ENCODE results near the gene SCYGR2. TPM values are rescaled to one million over a fixed set of nuclear protein-coding genes. Genes with fewer than 3 reads are reported as not detected.
A peak's percentile ranks its signal among the peaks of the same experiment; 100 is the strongest.

SCYGR2 gene
- total and polyA plus RNA-seq, 2 of the 8 experiments (the other 6 are each of a cell fraction or from before 2014, with no cell fraction given) = not detected

DNA sequence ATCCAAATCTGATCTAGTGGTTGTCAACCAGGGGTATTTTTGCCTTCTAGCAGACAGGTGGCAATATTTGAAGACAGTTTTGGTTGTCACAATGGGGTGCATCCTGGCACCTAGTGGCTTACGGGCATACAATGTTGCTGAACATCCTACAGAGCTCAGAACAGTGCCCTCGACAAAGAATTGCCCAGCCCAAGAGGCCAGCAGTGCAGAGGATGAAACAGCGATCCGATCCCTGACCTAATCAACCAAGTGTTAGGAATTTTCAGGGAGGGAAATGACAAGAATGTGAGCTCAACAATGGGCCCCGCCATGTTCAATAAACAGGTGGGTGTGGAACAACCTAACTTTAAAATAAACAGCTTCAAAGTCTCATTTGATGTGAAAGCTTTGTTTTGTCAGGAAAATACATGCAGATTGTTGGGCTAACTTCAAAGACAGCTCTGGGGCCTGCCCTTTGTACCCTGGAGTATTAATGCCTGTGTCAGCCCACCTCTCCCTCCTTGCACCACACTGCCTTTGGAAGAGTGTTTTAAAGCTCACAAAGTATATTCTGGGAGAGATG is 45.4 kb downstream of the SCYGR2 start:
- Histone ChIP-seq H3K18ac (ENCODE audit: extremely low read depth, low read length) (no peak overlapping the region), H3K4me3 (ENCODE audit: extremely low read depth in 1 of 4, insufficient read depth in 2 of 4, low read depth in 3 of 4, low read length in 4 of 4) (no peak overlapping the region), H2AK5ac (ENCODE audit: low read depth, low read length) (no peak overlapping the region), H3K4me2 (ENCODE audit: insufficient read depth in 1 of 2, low read depth in 2 of 2, low read length in 2 of 2) (no peak overlapping the region), H4K8ac (ENCODE audit: extremely low read depth, insufficient read depth, low read length) (no peak overlapping the region), H3K23me2 (ENCODE audit: low read depth, low read length) (no peaks in the 10 kb centered on the region), H2AFZ (ENCODE audit: low read length) (no peak overlapping the region), H4K20me1 (replicated peaks in 1 of 2; ENCODE audit: control insufficient read depth in 1 of 2, insufficient read depth in 2 of 2, low read length in 2 of 2) (no peaks in the 10 kb centered on the region), H3K79me1 (ENCODE audit: low read depth, low read length) (no peaks in the 10 kb centered on the region), H4K91ac (replicated peaks; ENCODE audit: insufficient read length, low read length) (no peak overlapping the region), H3K27me3 (replicated peaks in 1 of 4; ENCODE audit: control insufficient read depth in 3 of 4, extremely low read depth in 1 of 4, insufficient read depth in 3 of 4, low read length in 3 of 4) (no peaks in the 10 kb centered on the region), H2BK20ac (ENCODE audit: low read length) (no peak overlapping the region), H3K14ac (ENCODE audit: insufficient read length) (no peak overlapping the region), H3K4ac (replicated peaks; ENCODE audit: insufficient read length, low read depth, low read length) (no peak overlapping the region), H3K56ac (replicated peaks; ENCODE audit: insufficient read length, low read depth, low read length) (no peak overlapping the region), H3K9ac (replicated peaks in 1 of 4; ENCODE audit: extremely low read depth in 1 of 4, low read depth in 3 of 4, low read length in 3 of 4) (no peak overlapping the region), H3K4me1 (replicated peaks in 1 of 4; ENCODE audit: control insufficient read depth in 3 of 4, insufficient read depth in 4 of 4, low read length in 3 of 4) (peaks cover 0 to 3% (median 0%) of the 10 kb centered on the region in 4 experiments; a peak in 1 of 7 replicates), H3K9me3 (ENCODE audit: insufficient read depth in 2 of 2, low read depth in 1 of 2, low read length in 1 of 2) (no peaks in the 10 kb centered on the region), H3K36me3 (ENCODE audit: control insufficient read depth in 2 of 4, insufficient read depth in 4 of 4, low read length in 3 of 4) (no peaks in the 10 kb centered on the region), H2BK12ac (ENCODE audit: low read depth, low read length) (no peak overlapping the region), H2BK5ac (ENCODE audit: low read depth, low read length) (no peak overlapping the region), H3K23ac (ENCODE audit: insufficient read length) (no peak overlapping the region), H2BK120ac (replicated peaks; ENCODE audit: low read depth, low read length) (no peak overlapping the region), H2BK15ac (ENCODE audit: low read length) (no peak overlapping the region), H3K79me2 (ENCODE audit: control insufficient read depth in 1 of 2, insufficient read depth in 2 of 2, low read length in 2 of 2) (no peaks in the 10 kb centered on the region), H4K5ac (ENCODE audit: insufficient read length, low read depth, low read length) (no peak overlapping the region), H3K27ac (ENCODE audit: low read depth, low read length) (no peak overlapping the region)
- ChIA-PET POLR2A (ENCODE audit: partially characterized antibody) (no interaction called here), CTCF (ENCODE audit: partially characterized antibody) (interaction anchor here (0.9 to 4.4 kb wide), 9 partner anchors 10 to 382 kb away, joined by 3 to 22 read pairs (median 5); no protein-coding TSS in a partner anchor)
- FAIRE-seq (no peak), DNase-seq (ENCODE audit: low read depth in 1 of 2, low spot score in 2 of 2) (no peak)
- TF ChIP-seq CTCF (IDR thresholded peaks at IDR 0.05; ENCODE audit: control extremely low read depth in 1 of 3, insufficient read depth in 1 of 3, low read depth in 1 of 3, low read length in 3 of 3) (peak in 1 of 3 experiments; percentile 26; a peak in 2 of 4 replicates), CHD2 (IDR thresholded peaks at IDR 0.05; ENCODE audit: low read length) (no peak)
- 91% methylated on average over 5 of the region's 5 CpGs; no CpG with 5 or more reads in 1 of the 2 experiments for WGBS, 2 experiments (ENCODE audit: extremely low coverage in 1 of 2, insufficient coverage in 1 of 2, insufficient read length in 1 of 2, insufficient replicate concordance in 2 of 2, low coverage in 1 of 2, low lambda C conversion rate in 2 of 2, missing lambda C conversion rate in 1 of 2)
